H9 (cell line): ENCODE data around the gene ANKRD49. TPM values are rescaled to one million over a fixed set of nuclear protein-coding genes. Genes with fewer than 3 reads are reported as not detected.

Experiments used
- DNase-seq: peaks from one replicate; pipeline ENCODE4 v3.0.0-alpha.2; 2017
- H2AFZ ChIP-seq: one replicate; pipeline ENCODE4 v1.6.1; 2013; ENCODE audit warnings: mild to moderate bottlenecking, low read length, control low read depth, moderate library complexity
- H2AK5ac ChIP-seq: 2 replicates; pipeline ENCODE4 v1.6.1; 2013; ENCODE audit warnings: low read length, control low read depth, mixed read lengths; ENCODE audit not compliant: insufficient read length
- H2BK120ac ChIP-seq: one replicate; pipeline ENCODE4 v1.6.1; 2013; ENCODE audit warnings: low read depth, mild to moderate bottlenecking, low read length, control low read depth, inconsistent platforms; ENCODE audit not compliant: poor library complexity, severe bottlenecking
- H2BK12ac ChIP-seq: 2 replicates; pipeline ENCODE4 v1.6.1; 2013; ENCODE audit warnings: low read length, control low read depth, mixed read lengths, low read depth; ENCODE audit not compliant: insufficient read length
- H2BK15ac ChIP-seq: 2 replicates; pipeline ENCODE4 v1.6.1; 2013; ENCODE audit warnings: low read depth, low read length, control low read depth
- H2BK20ac ChIP-seq: one replicate; pipeline ENCODE4 v1.6.1; 2013; ENCODE audit warnings: low read depth, mild to moderate bottlenecking, low read length, control low read depth, inconsistent platforms; ENCODE audit not compliant: poor library complexity, severe bottlenecking
- H2BK5ac ChIP-seq: 2 replicates; pipeline ENCODE4 v1.6.1; 2013; ENCODE audit warnings: low read length, control low read depth, mixed read lengths; ENCODE audit not compliant: insufficient read length
- H3K14ac ChIP-seq: 2 replicates; pipeline ENCODE4 v1.6.1; 2013; ENCODE audit warnings: low read length, control low read depth; ENCODE audit not compliant: insufficient read depth
- H3K18ac ChIP-seq: 2 replicates; pipeline ENCODE4 v1.6.1; 2013; ENCODE audit warnings: low read depth, mild to moderate bottlenecking, mixed read lengths, low read length, control low read depth; ENCODE audit not compliant: insufficient read length
- H3K23ac ChIP-seq: 2 replicates; pipeline ENCODE4 v1.6.1; 2013; ENCODE audit warnings: low read length, control low read depth, mixed read lengths, low read depth; ENCODE audit not compliant: insufficient read length
- H3K23me2 ChIP-seq: 2 replicates; pipeline ENCODE4 v1.6.1; 2013; ENCODE audit warnings: low read depth, mild to moderate bottlenecking, mixed read lengths, low read length, control low read depth; ENCODE audit not compliant: insufficient read length, poor library complexity, severe bottlenecking
- H3K27ac ChIP-seq: 2 replicates; pipeline ENCODE4 v1.5.1; 2013; ENCODE audit warnings: low read length, control low read depth, mixed read lengths, low read depth; ENCODE audit not compliant: insufficient read length
- H3K27me3 ChIP-seq: 2 replicates; pipeline ENCODE4 v1.6.1; 2013; ENCODE audit warnings: low read length, control low read depth, inconsistent platforms; ENCODE audit not compliant: insufficient read depth
- H3K4ac ChIP-seq: 2 replicates; pipeline ENCODE4 v1.6.1; 2013; ENCODE audit warnings: low read depth, mild to moderate bottlenecking, control low read depth, inconsistent platforms, low read length, moderate library complexity
- H3K4me1 ChIP-seq: 2 replicates; pipeline ENCODE4 v1.6.1; 2013; ENCODE audit warnings: low read length, control low read depth, inconsistent platforms; ENCODE audit not compliant: insufficient read depth
- H3K4me2 ChIP-seq: 2 replicates; pipeline ENCODE4 v1.6.1; 2013; ENCODE audit warnings: low read length, control low read depth, mixed read lengths; ENCODE audit not compliant: insufficient read length, insufficient read depth
- H3K56ac ChIP-seq: 2 replicates; pipeline ENCODE4 v1.6.1; 2013; ENCODE audit warnings: low read depth, mild to moderate bottlenecking, mixed read lengths, low read length, control low read depth; ENCODE audit not compliant: insufficient read length
- H3K79me1 ChIP-seq: 2 replicates; pipeline ENCODE4 v1.6.1; 2013; ENCODE audit warnings: low read depth, mild to moderate bottlenecking, moderate library complexity, low read length, control low read depth, inconsistent platforms; ENCODE audit not compliant: insufficient read depth, poor library complexity, severe bottlenecking
- H3K79me2 ChIP-seq: 2 replicates; pipeline ENCODE4 v1.6.1; 2013; ENCODE audit warnings: low read length, control low read depth, inconsistent platforms; ENCODE audit not compliant: insufficient read depth
- H3K9ac ChIP-seq: 2 replicates; pipeline ENCODE4 v1.6.1; 2013; ENCODE audit warnings: low read length, control low read depth, mixed read lengths; ENCODE audit not compliant: insufficient read length; ENCODE audit errors: extremely low read depth
- H3K9me3 ChIP-seq: one replicate; pipeline ENCODE4 v1.6.1; 2013; ENCODE audit warnings: low read depth, low read length, inconsistent platforms; ENCODE audit not compliant: control insufficient read depth
- H3T11ph ChIP-seq: one replicate; pipeline ENCODE4 v1.6.1; 2013; ENCODE audit warnings: mild to moderate bottlenecking, low read length, control low read depth, inconsistent platforms
- H4K20me1 ChIP-seq: one replicate; pipeline ENCODE4 v1.6.1; 2013; ENCODE audit not compliant: control insufficient read depth, insufficient read length, insufficient read depth
- H4K5ac ChIP-seq: 2 replicates; pipeline ENCODE4 v1.6.1; 2013; ENCODE audit warnings: low read depth, mild to moderate bottlenecking, mixed read lengths, low read length, control low read depth; ENCODE audit not compliant: insufficient read length
- H4K8ac ChIP-seq: replicated peaks from 2 replicates; pipeline ENCODE4 v1.6.1; 2013; ENCODE audit warnings: low read length, control low read depth, mixed read lengths, low read depth; ENCODE audit not compliant: insufficient read length
- H4K91ac ChIP-seq: 2 replicates; pipeline ENCODE4 v1.6.1; 2013; ENCODE audit warnings: low read depth, mild to moderate bottlenecking, moderate library complexity, mixed read lengths, low read length, control low read depth; ENCODE audit not compliant: insufficient read length
- H3K27ac Mint-ChIP-seq, 3 experiments: 2 replicates in 2 of 3; 3 replicates in 1 of 3; pipeline ENCODE4 v1.8.0; 2020 to 2021; ENCODE audit warnings: mixed read lengths in 3 of 3, mild to moderate bottlenecking in 1 of 3, moderate library complexity in 1 of 3
- H3K27me3 Mint-ChIP-seq: 2 replicates; pipeline ENCODE4 v1.8.0; 2021; ENCODE audit warnings: low read depth, mild to moderate bottlenecking, moderate library complexity, mixed read lengths
- H3K36me3 Mint-ChIP-seq, 3 experiments: 2 replicates in 2 of 3; 3 replicates in 1 of 3; pipeline ENCODE4 v1.8.0; 2020 to 2021; ENCODE audit warnings: low read depth in 3 of 3, mixed read lengths in 3 of 3; ENCODE audit not compliant: insufficient read depth in 1 of 3
- H3K4me1 Mint-ChIP-seq, 2 experiments: 2 replicates each; pipeline ENCODE4 v1.8.0; 2020; ENCODE audit warnings: mixed read lengths in 2 of 2
- H3K4me3 Mint-ChIP-seq, 2 experiments: 2 replicates in 1 of 2; 3 replicates in 1 of 2; pipeline ENCODE4 v1.8.0; 2020 to 2021; ENCODE audit warnings: mild to moderate bottlenecking in 2 of 2, mixed read lengths in 2 of 2, moderate library complexity in 1 of 2
- H3K9me3 Mint-ChIP-seq, 2 experiments: 2 replicates in 1 of 2; 3 replicates in 1 of 2; pipeline ENCODE4 v1.8.0; 2020; ENCODE audit warnings: mild to moderate bottlenecking in 2 of 2, mixed read lengths in 2 of 2, moderate library complexity in 1 of 2
- CTCF ChIP-seq: fragments of 200-600 bp; sonication (generic); conservative IDR thresholded peaks from 3 replicates; pipeline ENCODE4 v1.8.0; 2021; ENCODE audit warnings: antibody characterized with exemption, mild to moderate bottlenecking
- WGBS: extraction: QIAGEN DNeasy Blood & Tissue Kit; methylation state at CpG from one replicate; pipeline ENCODE4 v1.1.7; 2013; ENCODE audit warnings: missing lambda C conversion rate, low lambda C conversion rate, mixed read lengths; ENCODE audit not compliant: insufficient read length; ENCODE audit errors: extremely low coverage; 5-methylcytosine and 5-hydroxymethylcytosine counted together
- total RNA-seq: library from RNA; stranded (reverse); gene quantifications from 2 replicates; pipeline ENCODE4 v1.2.1, GENCODE V29; 2021

Gene ANKRD49
- total RNA-seq, 1 experiment from 2014 or later = 13.8 TPM

GRCh38 chr11:94533696-94534630 lies 40.2 kb downstream of the ANKRD49 start:
- no peak overlapping the region for H3K56ac ChIP-seq
- no peak overlapping the region for H4K5ac ChIP-seq
- H3K23me2 ChIP-seq = no peaks in the 10 kb centered on the region
- TF ChIP-seq CTCF = no peak
- no peaks in the 10 kb centered on the region for H3K79me2 ChIP-seq
- H3K27ac ChIP-seq = no peak overlapping the region
- no peaks in the 10 kb centered on the region for H3K36me3 Mint-ChIP-seq
- H4K20me1 ChIP-seq = no peaks in the 10 kb centered on the region
- H2BK20ac ChIP-seq = no peak overlapping the region
- H4K8ac ChIP-seq = no peak overlapping the region
- no peak overlapping the region for H2AFZ ChIP-seq
- no peaks in the 10 kb centered on the region for H3K4me1 ChIP-seq
- H2BK12ac ChIP-seq = no peak overlapping the region
- no peak overlapping the region for H4K91ac ChIP-seq
- no peak overlapping the region for H3K4me2 ChIP-seq
- H2AK5ac ChIP-seq = no peak overlapping the region
- H2BK5ac ChIP-seq = no peak overlapping the region
- H3T11ph ChIP-seq = no peak overlapping the region
- no peak overlapping the region for H3K4ac ChIP-seq
- no peaks in the 10 kb centered on the region; a peak in 1 of 4 replicates for H3K4me1 Mint-ChIP-seq
- peaks cover 3% of the 10 kb centered on the region; the same call in 1 of the 2 replicates for H3K27me3 Mint-ChIP-seq
- H3K9me3 Mint-ChIP-seq = no peaks in the 10 kb centered on the region
- no peak overlapping the region for H3K23ac ChIP-seq
- H3K9ac ChIP-seq = no peak overlapping the region
- H2BK120ac ChIP-seq = no peak overlapping the region
- WGBS = no CpG with 5 or more reads among the region's 6 CpGs
- no peak overlapping the region for H3K18ac ChIP-seq
- H3K27ac Mint-ChIP-seq = no peak overlapping the region
- no peak overlapping the region for H3K4me3 Mint-ChIP-seq
- H3K79me1 ChIP-seq = no peaks in the 10 kb centered on the region
- H3K9me3 ChIP-seq = no peaks in the 10 kb centered on the region
- DNase-seq = no peak
- no peak overlapping the region for H2BK15ac ChIP-seq
- H3K27me3 ChIP-seq = no peaks in the 10 kb centered on the region
- H3K14ac ChIP-seq = no peak overlapping the region
